Measurements from ENCODE around the gene ZFC3H1.

DNA sequence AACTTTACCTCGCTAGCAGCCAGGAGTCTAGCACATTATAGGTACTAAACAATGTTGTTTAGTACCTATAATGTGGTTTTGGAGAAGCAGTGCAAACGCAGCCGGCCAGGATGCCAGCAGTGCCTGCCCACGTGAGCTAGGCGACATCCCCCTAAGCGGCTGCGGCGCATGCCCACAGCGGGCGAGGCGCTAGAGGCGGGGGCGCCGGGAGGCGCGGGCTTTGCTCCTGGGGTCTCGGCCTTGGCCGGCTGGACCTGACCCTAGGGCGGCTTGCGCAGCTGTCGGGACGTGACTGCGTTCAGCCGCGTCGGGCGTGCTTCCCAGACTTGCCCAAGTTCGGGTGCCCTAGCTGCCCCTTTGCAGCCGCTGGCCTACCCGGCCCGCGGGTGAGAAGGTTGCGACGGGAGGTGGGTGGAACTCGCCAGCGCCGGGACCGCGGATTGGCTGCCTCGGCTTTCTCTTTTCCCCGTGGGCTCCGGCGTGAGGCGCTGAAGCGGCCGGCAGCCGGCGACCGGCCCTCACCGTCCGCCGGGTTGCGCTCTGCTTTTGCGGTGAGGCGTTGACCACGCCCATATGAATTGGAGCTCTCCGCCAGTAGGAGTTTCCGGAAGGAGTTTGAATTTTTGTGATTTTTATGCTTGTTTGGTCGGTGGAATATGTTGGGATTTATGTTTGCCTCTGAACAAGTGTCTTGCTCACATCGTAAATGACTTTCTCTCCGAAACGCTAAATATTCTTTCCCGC is 22.4 kb upstream of the ZFC3H1 start, which contains the start of gene TMEM19:
- TF ChIP-seq, protein P1, sequence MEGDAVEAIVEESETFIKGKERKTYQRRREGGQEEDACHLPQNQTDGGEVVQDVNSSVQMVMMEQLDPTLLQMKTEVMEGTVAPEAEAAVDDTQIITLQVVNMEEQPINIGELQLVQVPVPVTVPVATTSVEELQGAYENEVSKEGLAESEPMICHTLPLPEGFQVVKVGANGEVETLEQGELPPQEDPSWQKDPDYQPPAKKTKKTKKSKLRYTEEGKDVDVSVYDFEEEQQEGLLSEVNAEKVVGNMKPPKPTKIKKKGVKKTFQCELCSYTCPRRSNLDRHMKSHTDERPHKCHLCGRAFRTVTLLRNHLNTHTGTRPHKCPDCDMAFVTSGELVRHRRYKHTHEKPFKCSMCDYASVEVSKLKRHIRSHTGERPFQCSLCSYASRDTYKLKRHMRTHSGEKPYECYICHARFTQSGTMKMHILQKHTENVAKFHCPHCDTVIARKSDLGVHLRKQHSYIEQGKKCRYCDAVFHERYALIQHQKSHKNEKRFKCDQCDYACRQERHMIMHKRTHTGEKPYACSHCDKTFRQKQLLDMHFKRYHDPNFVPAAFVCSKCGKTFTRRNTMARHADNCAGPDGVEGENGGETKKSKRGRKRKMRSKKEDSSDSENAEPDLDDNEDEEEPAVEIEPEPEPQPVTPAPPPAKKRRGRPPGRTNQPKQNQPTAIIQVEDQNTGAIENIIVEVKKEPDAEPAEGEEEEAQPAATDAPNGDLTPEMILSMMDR (IDR thresholded peaks at IDR 0.05) = peak in 5 of 12 donors; percentile 17 to 61 (median 47)
- TF ChIP-seq POLR2A (IDR thresholded peaks at IDR 0.05) = peak in 1 of 2 donors; percentile 76
